ENCODE data around the gene DAPK2.
A peak's percentile ranks its signal among the peaks of the same experiment; 100 is the strongest.

DAPK2 gene

DNA sequence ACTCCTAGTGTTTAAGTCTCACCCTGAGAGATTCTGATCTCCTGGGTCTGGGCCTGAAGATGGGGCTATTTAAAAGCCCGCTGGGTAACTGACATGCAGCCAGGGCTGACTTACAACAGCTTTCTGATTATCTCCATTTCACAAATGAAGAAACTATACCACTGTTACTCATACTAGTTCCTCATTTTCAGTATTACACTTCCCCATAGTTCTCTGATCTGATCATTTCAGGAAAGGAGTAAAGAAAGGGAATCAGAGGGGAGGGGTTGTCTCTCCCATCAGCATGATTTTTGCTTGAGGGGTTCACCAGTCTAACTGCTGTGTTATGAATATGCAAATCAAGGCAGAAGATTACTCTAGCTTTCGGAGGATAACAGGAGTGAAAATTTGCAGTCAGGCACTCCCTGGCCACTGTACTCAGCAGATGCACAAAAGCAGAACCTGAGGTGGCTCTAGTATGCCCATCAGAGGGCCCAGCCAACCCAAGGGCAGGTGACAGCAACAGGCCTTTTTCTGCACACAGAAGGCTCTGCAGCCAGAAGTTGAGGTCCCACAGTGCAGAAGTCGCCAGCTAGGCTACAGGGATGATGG lies 59.4 kb downstream of the DAPK2 start:
- Histone ChIP-seq H3K4me3 (ENCODE audit: low read depth, low read length) (no peak overlapping the region), H3K27me3 (replicated peaks) (no peaks in the 10 kb centered on the region), H3K36me3 (replicated peaks) (no peaks in the 10 kb centered on the region), H3K27ac (no peak overlapping the region)
- TF ChIP-seq, protein P1, sequence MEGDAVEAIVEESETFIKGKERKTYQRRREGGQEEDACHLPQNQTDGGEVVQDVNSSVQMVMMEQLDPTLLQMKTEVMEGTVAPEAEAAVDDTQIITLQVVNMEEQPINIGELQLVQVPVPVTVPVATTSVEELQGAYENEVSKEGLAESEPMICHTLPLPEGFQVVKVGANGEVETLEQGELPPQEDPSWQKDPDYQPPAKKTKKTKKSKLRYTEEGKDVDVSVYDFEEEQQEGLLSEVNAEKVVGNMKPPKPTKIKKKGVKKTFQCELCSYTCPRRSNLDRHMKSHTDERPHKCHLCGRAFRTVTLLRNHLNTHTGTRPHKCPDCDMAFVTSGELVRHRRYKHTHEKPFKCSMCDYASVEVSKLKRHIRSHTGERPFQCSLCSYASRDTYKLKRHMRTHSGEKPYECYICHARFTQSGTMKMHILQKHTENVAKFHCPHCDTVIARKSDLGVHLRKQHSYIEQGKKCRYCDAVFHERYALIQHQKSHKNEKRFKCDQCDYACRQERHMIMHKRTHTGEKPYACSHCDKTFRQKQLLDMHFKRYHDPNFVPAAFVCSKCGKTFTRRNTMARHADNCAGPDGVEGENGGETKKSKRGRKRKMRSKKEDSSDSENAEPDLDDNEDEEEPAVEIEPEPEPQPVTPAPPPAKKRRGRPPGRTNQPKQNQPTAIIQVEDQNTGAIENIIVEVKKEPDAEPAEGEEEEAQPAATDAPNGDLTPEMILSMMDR (IDR thresholded peaks at IDR 0.05; ENCODE audit: low read depth, low read length, missing control alignments): no peak
- in situ Hi-C loops (cut with HindIII; ENCODE audit: low pct_ligation_motif_present, low sequenced_read_pairs): no loop called here
- DNase-seq: no peak

DNA sequence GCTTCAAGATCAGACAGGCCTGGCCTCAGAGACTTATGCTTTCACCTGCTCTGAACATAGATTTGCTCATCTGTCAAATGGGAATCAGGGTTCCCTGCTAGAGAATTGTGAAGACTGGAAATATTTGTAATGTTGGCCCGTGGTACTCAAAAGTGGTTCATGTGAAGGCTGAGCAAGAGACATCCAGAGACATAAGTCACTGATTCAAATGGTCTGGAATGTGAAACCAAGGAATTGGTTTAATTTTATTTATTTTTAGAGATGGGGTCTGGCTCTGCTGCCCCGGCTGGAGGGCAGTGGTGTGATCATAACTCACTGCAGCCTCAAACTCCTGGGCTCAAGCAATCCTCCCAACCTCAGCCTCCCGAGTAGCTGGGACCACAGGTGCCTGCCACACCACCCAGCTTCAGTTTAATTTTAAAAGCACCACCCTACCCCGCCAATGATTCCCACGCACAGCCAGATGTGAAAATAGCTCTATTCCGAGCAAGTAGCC lies 60.1 kb downstream of the DAPK2 start:
- in situ Hi-C loops (cut with HindIII; ENCODE audit: low pct_ligation_motif_present, low sequenced_read_pairs): no loop called here
- TF ChIP-seq, protein P1 (IDR thresholded peaks at IDR 0.05; ENCODE audit: low read depth, low read length, missing control alignments): no peak

DNA sequence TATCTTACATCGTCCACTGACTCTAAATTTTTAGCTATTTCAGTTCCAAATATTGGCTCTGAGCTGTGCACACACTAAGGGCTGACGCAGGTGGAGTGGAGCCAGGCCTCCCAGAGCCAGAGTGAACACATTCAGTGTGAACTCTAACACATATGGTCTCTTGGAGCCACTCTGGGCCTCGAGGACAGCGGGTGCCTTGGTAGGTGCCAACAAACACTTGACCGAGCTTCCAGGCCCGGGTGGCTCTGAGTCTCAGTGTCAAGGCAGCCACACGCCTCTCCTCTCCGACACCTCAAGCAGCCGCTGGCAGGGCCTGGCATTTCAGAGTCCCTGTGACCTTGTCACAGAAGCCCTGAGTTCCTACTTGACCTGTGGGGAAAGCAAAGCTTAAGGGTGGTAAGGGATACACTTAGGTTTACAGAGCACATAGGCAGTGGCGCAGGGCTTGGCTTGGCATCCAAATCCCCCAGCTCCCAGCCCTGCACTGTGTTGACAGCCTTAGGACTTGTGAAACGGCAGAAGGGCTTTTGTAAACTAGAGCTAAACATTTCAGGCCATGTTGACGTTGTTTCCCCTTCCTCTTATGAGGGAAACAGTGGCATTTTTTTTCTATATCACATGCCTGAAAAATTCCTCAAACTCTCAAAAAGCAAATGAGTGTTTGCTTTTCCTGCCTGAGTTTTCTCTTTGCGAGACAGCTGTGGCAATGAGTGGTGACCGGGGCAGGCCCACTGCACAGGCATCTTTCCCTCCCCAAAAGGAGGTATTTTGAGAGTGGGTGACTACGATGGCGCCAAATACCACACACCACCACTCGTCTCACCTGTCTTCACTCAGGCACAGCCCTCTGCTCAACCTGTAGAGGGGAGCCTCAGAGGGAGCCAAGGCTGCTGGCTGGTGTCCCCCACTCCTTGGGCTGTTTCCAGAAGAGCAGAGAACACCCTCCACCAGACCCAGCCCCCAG lies 60.8 kb downstream of the DAPK2 start:
- H3K36me3 ChIP-seq (replicated peaks): no peaks in the 10 kb centered on the region
- H3K27me3 ChIP-seq (replicated peaks): no peaks in the 10 kb centered on the region
- no peak for DNase-seq
- TF ChIP-seq, protein P1 (IDR thresholded peaks at IDR 0.05; ENCODE audit: low read depth, low read length, missing control alignments): no peak
- no peak overlapping the region for H3K4me3 ChIP-seq (ENCODE audit: low read depth, low read length)
- no peak overlapping the region for H3K27ac ChIP-seq
- in situ Hi-C loops (cut with HindIII; ENCODE audit: low pct_ligation_motif_present, low sequenced_read_pairs): no loop called here

More for the DNA sequence above, 60.1 kb downstream of the DAPK2 start:
- H3K36me3 ChIP-seq (replicated peaks): no peaks in the 10 kb centered on the region
- no peak for DNase-seq
- no peak overlapping the region for H3K27ac ChIP-seq
- H3K27me3 ChIP-seq (replicated peaks): no peaks in the 10 kb centered on the region
- H3K4me3 ChIP-seq (ENCODE audit: low read depth, low read length): no peak overlapping the region

DNA sequence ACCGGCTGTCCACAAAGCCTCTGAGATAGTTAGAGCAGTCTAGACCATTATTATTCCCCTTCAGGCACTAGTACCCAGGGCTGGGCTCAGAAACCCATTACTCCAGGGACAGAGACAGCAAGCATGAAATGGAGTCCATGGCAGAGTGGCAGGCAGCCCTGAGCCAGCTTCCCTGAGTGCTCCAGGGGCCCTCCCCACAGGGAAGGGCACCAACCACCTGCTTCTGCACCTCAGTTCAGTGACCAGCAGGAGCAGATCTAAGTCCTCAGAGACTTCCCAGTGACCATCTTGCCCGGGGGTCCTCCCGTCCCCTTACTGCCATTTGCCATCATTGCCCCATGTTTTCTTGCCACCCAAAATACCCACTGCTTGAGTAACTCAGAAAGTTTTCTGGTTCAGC lies 62.0 kb downstream of the DAPK2 start:
- H3K27ac ChIP-seq: no peak overlapping the region
- TF ChIP-seq, protein P1 (IDR thresholded peaks at IDR 0.05; ENCODE audit: low read depth, low read length, missing control alignments): no peak
- in situ Hi-C loops (cut with HindIII; ENCODE audit: low pct_ligation_motif_present, low sequenced_read_pairs): no loop called here
- H3K4me3 ChIP-seq (ENCODE audit: low read depth, low read length): no peak overlapping the region
- H3K36me3 ChIP-seq (replicated peaks): no peaks in the 10 kb centered on the region
- no peaks in the 10 kb centered on the region for H3K27me3 ChIP-seq (replicated peaks)
- DNase-seq: no peak

DNA sequence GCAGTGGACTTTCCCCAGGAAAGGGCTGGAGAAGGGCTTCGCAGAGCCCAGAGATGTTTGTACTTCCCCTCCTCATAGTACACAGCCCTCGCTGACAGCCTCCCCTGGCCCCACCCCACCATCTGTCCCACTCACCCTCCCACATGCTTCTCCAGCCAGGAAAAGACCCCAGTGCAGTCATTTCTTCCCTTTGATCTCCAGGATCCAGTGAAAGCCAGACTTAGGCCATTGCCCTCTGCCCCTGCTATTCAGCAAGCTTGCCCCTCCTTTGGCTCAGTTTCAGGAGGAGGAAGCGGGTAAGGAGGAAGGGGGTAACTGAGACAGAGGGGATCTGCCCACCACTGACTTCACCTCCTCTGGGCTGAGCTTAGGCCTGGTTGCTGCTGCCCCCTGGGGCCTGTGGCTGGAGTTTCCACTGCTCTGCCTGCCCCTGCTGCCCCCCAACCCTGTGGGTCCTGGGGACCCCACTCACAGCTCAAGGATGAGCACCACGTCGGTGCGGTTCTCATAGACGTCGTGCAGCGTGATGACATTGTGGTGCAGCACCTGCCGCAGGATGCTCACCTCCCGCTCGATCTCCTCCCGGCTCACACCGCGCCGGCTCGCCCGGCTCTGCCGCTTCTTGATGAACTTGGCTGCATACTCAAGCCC lies 63.1 kb downstream of the DAPK2 start:
- no peak for DNase-seq

More for the DNA sequence above, 63.1 kb downstream of the DAPK2 start:
- in situ Hi-C loops (cut with HindIII; ENCODE audit: low pct_ligation_motif_present, low sequenced_read_pairs): no loop called here
- TF ChIP-seq, protein P1 (IDR thresholded peaks at IDR 0.05; ENCODE audit: low read depth, low read length, missing control alignments): peak; percentile 68
- no peak overlapping the region for H3K27ac ChIP-seq
- H3K4me3 ChIP-seq (ENCODE audit: low read depth, low read length): no peak overlapping the region
- no peaks in the 10 kb centered on the region for H3K27me3 ChIP-seq (replicated peaks)
- H3K36me3 ChIP-seq (replicated peaks): no peaks in the 10 kb centered on the region

All from brain microvascular endothelial cell (primary cell).